A673 (cell line): ENCODE measurements around the gene ABCA4. TPM values are rescaled to one million over a fixed set of nuclear protein-coding genes. Genes with fewer than 3 reads are reported as not detected.
A peak's percentile ranks its signal among the peaks of the same experiment; 100 is the strongest.

Experiments used
- BruUV-seq: library from RNA; stranded (reverse); fragments of 400-500 nt; replicated peaks from 2 replicates; lab custom pipeline; 2021; lab: Mats Ljungman, UMichigan
- CTCF ChIA-PET: fragments of 300-600 bp; sonication (Branson Sonifier 250); formaldehyde crosslinking; loops from one replicate; lab custom pipeline; 2022; ENCODE audit warnings: antibody characterized with exemption; lab: Charles Lee
- POLR2A ChIA-PET: fragments of 300-600 bp; sonication (Branson Sonifier 250); formaldehyde crosslinking; loops from one replicate; lab custom pipeline; 2022; ENCODE audit warnings: antibody characterized with exemption; ENCODE audit not compliant: low non-redundant PET; lab: Charles Lee
- DNase-seq: peaks from one replicate; pipeline ENCODE4 v3.0.0-alpha.2; 2015; ENCODE audit warnings: low spot score
- H3K27ac ChIP-seq: fragments of 200-600 bp; sonication (generic); 2 replicates; pipeline ENCODE4 v1.5.1; 2016; ENCODE audit warnings: mixed run types, low read depth, mild to moderate bottlenecking, mixed read lengths, antibody characterized with exemption, low read length; ENCODE audit not compliant: poor library complexity, severe bottlenecking
- H3K27me3 ChIP-seq: fragments of 200-600 bp; sonication (generic); replicated peaks from 2 replicates; pipeline ENCODE4 v1.6.1; 2017; ENCODE audit warnings: mixed run types, low read depth, mild to moderate bottlenecking, mixed read lengths, antibody characterized with exemption, low read length; ENCODE audit not compliant: insufficient read depth, poor library complexity
- H3K36me3 ChIP-seq: fragments of 200-600 bp; sonication (generic); 2 replicates; pipeline ENCODE4 v1.6.1; 2016; ENCODE audit warnings: mixed run types, mild to moderate bottlenecking, mixed read lengths, antibody characterized with exemption, low read length; ENCODE audit not compliant: insufficient read depth, poor library complexity, severe bottlenecking
- H3K4me1 ChIP-seq: fragments of 200-600 bp; sonication (generic); 2 replicates; pipeline ENCODE4 v1.6.1; 2017; ENCODE audit warnings: mixed run types, mild to moderate bottlenecking, mixed read lengths, antibody characterized with exemption, low read length; ENCODE audit not compliant: insufficient read depth, poor library complexity, severe bottlenecking
- H3K4me3 ChIP-seq: fragments of 200-600 bp; sonication (generic); 2 replicates; pipeline ENCODE4 v1.5.1; 2016; ENCODE audit warnings: low read depth, mixed run types, mild to moderate bottlenecking, mixed read lengths, low read length; ENCODE audit not compliant: poor library complexity, severe bottlenecking
- H3K9me3 ChIP-seq: fragments of 200-600 bp; sonication (generic); 2 replicates; pipeline ENCODE4 v1.6.1; 2016; ENCODE audit warnings: mixed run types, low read depth, mild to moderate bottlenecking, mixed read lengths, antibody characterized with exemption, low read length; ENCODE audit not compliant: poor library complexity, severe bottlenecking
- EZH2 ChIP-seq: fragments of 200-600 bp; sonication (generic); IDR thresholded peaks from 2 replicates; pipeline ENCODE4 v1.6.1; 2017; ENCODE audit warnings: borderline replicate concordance, low read depth, mild to moderate bottlenecking, mixed read lengths, antibody characterized with exemption, low read length; ENCODE audit not compliant: poor library complexity, severe bottlenecking
- intact Hi-C: fragments of 100-400 bp; cut with micrococcal nuclease; formaldehyde crosslinking; loops from one replicate; pipeline ENCODE4 v1.10.0; 2022; ENCODE audit not compliant: unreplicated experiment
- total RNA-seq: library from RNA; stranded (reverse); gene quantifications from 2 replicates; pipeline ENCODE4 v1.2.3, GENCODE V29; 2021
- TF ChIP-seq, protein P1 (sequence below): fragments of 300-800, 200-600 bp; sonication (generic); conservative IDR thresholded peaks from 2 replicates; pipeline ENCODE4 v1.5.1; 2017; ENCODE audit warnings: low read depth, mild to moderate bottlenecking, antibody characterized with exemption, low read length, moderate library complexity, mixed read lengths

The ABCA4 gene
- total RNA-seq, 1 experiment from 2014 or later = 0.09 TPM

DNA sequence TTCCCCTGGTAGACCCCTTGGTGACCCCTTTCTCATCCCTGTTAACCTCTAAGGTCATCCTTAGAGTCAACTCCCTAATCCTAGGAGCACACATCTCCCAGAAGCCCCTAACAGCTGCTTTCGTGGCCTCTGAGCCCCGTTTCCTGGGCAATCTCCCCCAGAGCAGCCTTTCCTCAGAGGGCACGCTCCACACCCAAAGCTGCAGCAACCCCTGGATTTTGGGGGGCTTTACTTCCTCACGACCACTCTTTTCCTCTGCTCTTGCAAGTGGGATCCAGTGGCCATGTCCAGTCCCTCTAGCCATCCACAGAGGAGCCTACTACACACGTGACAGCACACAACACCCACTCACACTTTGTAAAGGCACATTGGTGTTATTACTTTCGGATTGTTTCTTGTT is 13.8 kb downstream of the ABCA4 start:
- no TSS peak for BruUV-seq
- TF ChIP-seq, protein P1, sequence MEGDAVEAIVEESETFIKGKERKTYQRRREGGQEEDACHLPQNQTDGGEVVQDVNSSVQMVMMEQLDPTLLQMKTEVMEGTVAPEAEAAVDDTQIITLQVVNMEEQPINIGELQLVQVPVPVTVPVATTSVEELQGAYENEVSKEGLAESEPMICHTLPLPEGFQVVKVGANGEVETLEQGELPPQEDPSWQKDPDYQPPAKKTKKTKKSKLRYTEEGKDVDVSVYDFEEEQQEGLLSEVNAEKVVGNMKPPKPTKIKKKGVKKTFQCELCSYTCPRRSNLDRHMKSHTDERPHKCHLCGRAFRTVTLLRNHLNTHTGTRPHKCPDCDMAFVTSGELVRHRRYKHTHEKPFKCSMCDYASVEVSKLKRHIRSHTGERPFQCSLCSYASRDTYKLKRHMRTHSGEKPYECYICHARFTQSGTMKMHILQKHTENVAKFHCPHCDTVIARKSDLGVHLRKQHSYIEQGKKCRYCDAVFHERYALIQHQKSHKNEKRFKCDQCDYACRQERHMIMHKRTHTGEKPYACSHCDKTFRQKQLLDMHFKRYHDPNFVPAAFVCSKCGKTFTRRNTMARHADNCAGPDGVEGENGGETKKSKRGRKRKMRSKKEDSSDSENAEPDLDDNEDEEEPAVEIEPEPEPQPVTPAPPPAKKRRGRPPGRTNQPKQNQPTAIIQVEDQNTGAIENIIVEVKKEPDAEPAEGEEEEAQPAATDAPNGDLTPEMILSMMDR = no peak
- no peak for TF ChIP-seq EZH2
- Histone ChIP-seq H3K4me1 (no peaks in the 10 kb centered on the region), H3K27ac (no peak overlapping the region), H3K4me3 (no peak overlapping the region), H3K36me3 (no peaks in the 10 kb centered on the region), H3K27me3 (no peaks in the 10 kb centered on the region), H3K9me3 (no peaks in the 10 kb centered on the region)
- ChIA-PET POLR2A (no interaction called here), CTCF (no interaction called here)
- no peak for DNase-seq
- intact Hi-C loops = no loop called here

DNA sequence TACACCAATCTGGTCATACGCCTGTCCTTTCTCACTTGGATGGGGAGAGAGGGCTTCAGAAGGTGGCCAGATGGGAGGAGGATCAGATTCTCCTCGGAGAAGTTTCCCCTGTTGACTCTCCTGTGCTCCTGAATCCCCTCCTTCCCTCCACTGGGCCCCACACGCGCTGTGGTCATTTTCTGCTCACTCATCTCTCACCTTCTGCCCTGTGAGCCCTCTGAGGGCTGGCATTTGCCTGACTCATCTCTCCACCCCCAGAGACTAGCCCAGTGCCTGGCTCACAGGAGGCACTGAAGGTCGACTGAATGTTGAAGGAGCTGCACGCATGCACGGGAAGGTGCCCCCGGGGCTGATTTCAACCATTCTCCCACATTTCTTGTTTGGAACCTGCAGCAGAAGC is 14.2 kb downstream of the ABCA4 start:
- intact Hi-C loops = no loop called here
- BruUV-seq = no TSS peak
- no peaks in the 10 kb centered on the region for H3K4me1 ChIP-seq
- H3K36me3 ChIP-seq = no peaks in the 10 kb centered on the region
- CTCF ChIA-PET = no interaction called here
- H3K9me3 ChIP-seq = no peaks in the 10 kb centered on the region
- POLR2A ChIA-PET = no interaction called here
- TF ChIP-seq, protein P1 = no peak
- no peak for TF ChIP-seq EZH2
- no peak overlapping the region for H3K4me3 ChIP-seq
- DNase-seq = no peak
- H3K27ac ChIP-seq = no peak overlapping the region
- no peaks in the 10 kb centered on the region for H3K27me3 ChIP-seq

DNA sequence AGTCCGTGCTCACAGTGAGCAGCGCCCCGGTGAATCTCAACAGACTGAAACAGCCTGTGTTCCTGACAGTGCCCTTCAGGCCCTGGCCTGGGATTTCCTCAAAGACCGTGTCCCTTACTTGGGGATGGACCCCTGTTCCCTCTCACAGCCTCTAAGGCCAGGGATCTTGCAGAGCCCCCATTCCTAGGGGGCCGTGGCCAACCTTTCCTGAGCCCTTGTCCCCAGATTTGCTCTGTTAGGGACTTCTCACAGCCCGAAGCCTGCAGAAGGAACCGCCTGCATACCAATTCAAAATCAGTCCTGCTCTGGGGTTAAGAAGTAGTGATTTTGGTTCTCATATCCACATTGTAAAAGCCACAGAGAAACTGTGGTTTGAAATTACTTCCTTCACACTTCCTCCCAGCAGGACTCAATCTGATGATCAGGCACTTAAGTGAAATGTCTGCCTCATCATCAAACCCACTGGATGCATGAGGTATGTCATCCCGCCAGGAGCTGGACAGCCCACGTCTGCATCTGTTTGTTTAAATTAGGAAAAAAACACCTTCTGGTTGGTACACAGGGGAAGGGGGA is 14.9 kb downstream of the ABCA4 start:
- no TSS peak for BruUV-seq
- ChIA-PET CTCF (no interaction called here), POLR2A (no interaction called here)
- Histone ChIP-seq H3K4me1 (no peaks in the 10 kb centered on the region), H3K27me3 (no peaks in the 10 kb centered on the region), H3K27ac (no peak overlapping the region), H3K4me3 (no peak overlapping the region), H3K36me3 (no peaks in the 10 kb centered on the region), H3K9me3 (no peaks in the 10 kb centered on the region)
- DNase-seq = peak; percentile 52
- TF ChIP-seq, protein P1 = no peak
- no peak for TF ChIP-seq EZH2
- intact Hi-C loops = no loop called here
